H1 (cell line): ENCODE results near the gene HMX1. TPM values are rescaled to one million over a fixed set of nuclear protein-coding genes. Genes with fewer than 3 reads are reported as not detected.

ENCODE experiments used
- CTCF ChIA-PET: fragments of 300-600 bp; sonication (Branson Sonifier 250); formaldehyde crosslinking; loops from one replicate; lab custom pipeline; 2021; ENCODE audit not compliant: partially characterized antibody; lab: Charles Lee
- POLR2A ChIA-PET: fragments of 300-600 bp; sonication (Branson Sonifier 250); formaldehyde crosslinking; loops from one replicate; lab custom pipeline; 2021; ENCODE audit warnings: inconsistent platforms; ENCODE audit not compliant: partially characterized antibody; lab: Charles Lee
- DNase-seq, 2 experiments: peaks; one replicate each; pipeline versions ENCODE4 v3.0.0 to v3.0.0-alpha.2; 2010 to 2022; ENCODE audit warnings: low spot score in 2 of 2, low read depth in 1 of 2, mixed read lengths in 1 of 2
- FAIRE-seq: peaks from 2 replicates; lab custom pipeline; 2011; peaks lifted over from hg19 to GRCh38; lab: Jason Lieb, UNC
- H2AFZ ChIP-seq: 2 replicates; pipeline ENCODE4 v1.8.1; 2012; ENCODE audit warnings: low read length, inconsistent platforms
- H2AK5ac ChIP-seq: 2 replicates; pipeline ENCODE4 v1.6.1; 2013; ENCODE audit warnings: low read depth, low read length
- H2BK120ac ChIP-seq: replicated peaks from 2 replicates; pipeline ENCODE3; 2013; ENCODE audit warnings: low read depth, low read length, inconsistent platforms
- H2BK12ac ChIP-seq: 2 replicates; pipeline ENCODE4 v1.6.1; 2013; ENCODE audit warnings: low read depth, low read length
- H2BK15ac ChIP-seq: 2 replicates; pipeline ENCODE4 v1.6.1; 2013; ENCODE audit warnings: low read length
- H2BK20ac ChIP-seq: 2 replicates; pipeline ENCODE4 v1.6.1; 2013; ENCODE audit warnings: low read length
- H2BK5ac ChIP-seq: 2 replicates; pipeline ENCODE4 v1.6.1; 2013; ENCODE audit warnings: low read depth, low read length
- H3K14ac ChIP-seq: 2 replicates; pipeline ENCODE4 v1.6.1; 2013; ENCODE audit warnings: inconsistent platforms; ENCODE audit not compliant: insufficient read length
- H3K18ac ChIP-seq: 2 replicates; pipeline ENCODE4 v1.6.1; 2013; ENCODE audit warnings: low read length; ENCODE audit errors: extremely low read depth
- H3K23ac ChIP-seq: 2 replicates; pipeline ENCODE4 v1.6.1; 2013; ENCODE audit warnings: inconsistent platforms; ENCODE audit not compliant: insufficient read length
- H3K23me2 ChIP-seq: 2 replicates; pipeline ENCODE4 v1.6.1; 2013; ENCODE audit warnings: low read depth, low read length
- H3K27ac ChIP-seq: 2 replicates; pipeline ENCODE4 v1.6.1; 2011; ENCODE audit warnings: low read depth, low read length, inconsistent platforms
- H3K27me3 ChIP-seq, 4 experiments: replicated peaks in 1 of 4; 1 replicate in 1 of 4; 2 replicates in 3 of 4; pipeline versions ENCODE4 v1.6.1 to v1.8.1; 2011 to 2013; ENCODE audit warnings: low read length in 3 of 4, mild to moderate bottlenecking in 3 of 4, inconsistent platforms in 2 of 4, mixed read lengths in 2 of 4, moderate library complexity in 1 of 4; ENCODE audit not compliant: control insufficient read depth in 3 of 4, insufficient read depth in 3 of 4; ENCODE audit errors: extremely low read depth in 1 of 4
- H3K36me3 ChIP-seq, 4 experiments: 2 replicates each; pipeline versions ENCODE4 v1.6.1 to v1.8.1; 2011 to 2013; ENCODE audit warnings: mild to moderate bottlenecking in 4 of 4, low read length in 3 of 4, moderate library complexity in 2 of 4, control low read depth in 1 of 4, inconsistent platforms in 1 of 4; ENCODE audit not compliant: insufficient read depth in 4 of 4, control insufficient read depth in 2 of 4
- H3K4ac ChIP-seq: replicated peaks from 2 replicates; pipeline ENCODE3; 2013; ENCODE audit warnings: low read length, low read depth, mixed read lengths, inconsistent platforms; ENCODE audit not compliant: insufficient read length
- H3K4me1 ChIP-seq, 4 experiments: replicated peaks in 1 of 4; 1 replicate in 1 of 4; 2 replicates in 3 of 4; pipeline versions ENCODE4 v1.6.1 to v1.8.1; 2011 to 2013; ENCODE audit warnings: low read length in 3 of 4, inconsistent platforms in 2 of 4, mixed read lengths in 1 of 4; ENCODE audit not compliant: insufficient read depth in 4 of 4, control insufficient read depth in 3 of 4
- H3K4me2 ChIP-seq, 2 experiments: 2 replicates each; pipeline versions ENCODE4 v1.6.1 to v1.8.1; 2011 to 2013; ENCODE audit warnings: low read depth in 2 of 2, low read length in 2 of 2, control low read depth in 1 of 2, inconsistent platforms in 1 of 2, mild to moderate bottlenecking in 1 of 2; ENCODE audit not compliant: insufficient read depth in 1 of 2
- H3K4me3 ChIP-seq, 4 experiments: fragments of 200-600, 300-600 bp in 1 of 4; sonication (generic), shearing (Covaris generic), sonication (Bioruptor Twin) in 1 of 4; 2 replicates each; pipeline versions ENCODE4 v1.5.1 to v1.8.1; 2011 to 2016; ENCODE audit warnings: low read length in 4 of 4, low read depth in 3 of 4, control low read depth in 2 of 4, inconsistent platforms in 2 of 4, mild to moderate bottlenecking in 2 of 4, mixed read lengths in 1 of 4, moderate library complexity in 1 of 4; ENCODE audit not compliant: insufficient read depth in 2 of 4; ENCODE audit errors: extremely low read depth in 1 of 4
- H3K56ac ChIP-seq: replicated peaks from 2 replicates; pipeline ENCODE3; 2013; ENCODE audit warnings: low read depth, mild to moderate bottlenecking, mixed read lengths, low read length, inconsistent platforms; ENCODE audit not compliant: insufficient read length
- H3K79me1 ChIP-seq: 2 replicates; pipeline ENCODE4 v1.6.1; 2013; ENCODE audit warnings: low read depth, low read length, control low read depth
- H3K79me2 ChIP-seq, 2 experiments: 2 replicates each; pipeline versions ENCODE4 v1.6.1 to v1.8.1; 2012 to 2013; ENCODE audit warnings: low read length in 2 of 2, mild to moderate bottlenecking in 2 of 2, inconsistent platforms in 1 of 2; ENCODE audit not compliant: insufficient read depth in 2 of 2, control insufficient read depth in 1 of 2
- H3K9ac ChIP-seq, 4 experiments: replicated peaks in 1 of 4; 1 replicate in 1 of 4; 2 replicates in 3 of 4; pipeline versions ENCODE4 v1.6.1 to v1.8.1; 2011 to 2013; ENCODE audit warnings: low read depth in 3 of 4, low read length in 3 of 4, control low read depth in 2 of 4, mild to moderate bottlenecking in 2 of 4, moderate library complexity in 2 of 4, inconsistent platforms in 1 of 4; ENCODE audit errors: extremely low read depth in 1 of 4
- H3K9me3 ChIP-seq, 2 experiments: 2 replicates each; pipeline versions ENCODE4 v1.6.1 to v1.8.1; 2012 to 2013; ENCODE audit warnings: mild to moderate bottlenecking in 2 of 2, moderate library complexity in 2 of 2, control low read depth in 1 of 2, inconsistent platforms in 1 of 2, low read depth in 1 of 2, low read length in 1 of 2, mixed read lengths in 1 of 2; ENCODE audit not compliant: insufficient read depth in 2 of 2
- H4K20me1 ChIP-seq, 2 experiments: replicated peaks in 1 of 2; 2 replicates each; pipeline versions ENCODE3 to v1.8.1; 2011 to 2013; ENCODE audit warnings: inconsistent platforms in 2 of 2, low read length in 2 of 2, mild to moderate bottlenecking in 1 of 2; ENCODE audit not compliant: insufficient read depth in 2 of 2, control insufficient read depth in 1 of 2
- H4K5ac ChIP-seq: 2 replicates; pipeline ENCODE4 v1.6.1; 2013; ENCODE audit warnings: low read length, low read depth, mixed read lengths, inconsistent platforms; ENCODE audit not compliant: insufficient read length
- H4K8ac ChIP-seq: 2 replicates; pipeline ENCODE4 v1.8.0; 2013; ENCODE audit warnings: mild to moderate bottlenecking, moderate library complexity, low read length, inconsistent platforms; ENCODE audit not compliant: insufficient read depth; ENCODE audit errors: extremely low read depth
- H4K91ac ChIP-seq: replicated peaks from 2 replicates; pipeline ENCODE3; 2013; ENCODE audit warnings: low read length, mixed read lengths, inconsistent platforms; ENCODE audit not compliant: insufficient read length
- ASH2L ChIP-seq: fragments of 200-600, 300-600 bp; sonication (generic); IDR thresholded peaks from one replicate; pipeline ENCODE4 v1.7.1; 2017; ENCODE audit warnings: low read length
- POLR2A ChIP-seq, 2 experiments: IDR thresholded peaks; 1 replicate in 1 of 2; 2 replicates in 1 of 2; pipeline ENCODE4 v1.6.1; 2011; ENCODE audit warnings: low read depth in 2 of 2, low read length in 2 of 2, mild to moderate bottlenecking in 2 of 2; ENCODE audit errors: control extremely low read depth in 1 of 2
- RAD21 ChIP-seq, 2 experiments: IDR thresholded peaks in 1 of 2; conservative IDR thresholded peaks in 1 of 2; 2 replicates each; pipeline ENCODE4 v1.6.1; 2011; ENCODE audit warnings: low read depth in 2 of 2, low read length in 2 of 2, improper control_type of control experiment in 1 of 2, inconsistent platforms in 1 of 2, mild to moderate bottlenecking in 1 of 2, moderate library complexity in 1 of 2
- SAP30 ChIP-seq: fragments of 300-600 bp; sonication (generic); IDR thresholded peaks from 2 replicates; pipeline ENCODE4 v1.7.1; 2012; ENCODE audit warnings: low read length, moderate library complexity, mild to moderate bottlenecking, inconsistent platforms; ENCODE audit not compliant: insufficient read depth, insufficient replicate concordance
- WGBS, 2 experiments: shearing (Covaris generic) in 1 of 2; methylation state at CpG; one replicate each; pipeline versions ENCODE4 v1.1.6 to v1.1.7; 2013 to 2015; ENCODE audit warnings: low lambda C conversion rate in 2 of 2, mixed read lengths in 2 of 2, inconsistent platforms in 1 of 2, low coverage in 1 of 2, missing lambda C conversion rate in 1 of 2; ENCODE audit not compliant: insufficient replicate concordance in 2 of 2, insufficient coverage in 1 of 2, insufficient read length in 1 of 2; ENCODE audit errors: extremely low coverage in 1 of 2, missing lambda C conversion rate in 1 of 2; 5-methylcytosine and 5-hydroxymethylcytosine counted together
- polyA plus RNA-seq, 7 experiments: library from polyadenylated mRNA; depleted of rRNA in 3 of 7; stranded (reverse) in 5 of 7; unstranded in 2 of 7; fragments of >200 nt in 5 of 7; fragments of 200-250 nt in 2 of 7; gene quantifications; 1 replicate in 5 of 7; 2 replicates in 1 of 7; 4 replicates in 1 of 7; pipeline versions ENCODE4 v1.2.1 to v1.2.3, GENCODE V29; 2011 to 2013; ENCODE audit warnings: missing spikeins in 2 of 7, mixed read lengths in 2 of 7
- total RNA-seq: library from RNA; stranded (reverse); fragmentation: NEBNext Ultra II Directional; extraction: Animal tissue kit (Norgen Biotek cat#: 25700); gene quantifications from 2 replicates; pipeline ENCODE4 v1.2.1, GENCODE V29; 2021

Gene HMX1
- total and polyA plus RNA-seq, 2 of the 8 experiments (the other 6 are each of a cell fraction or from before 2014, with no cell fraction given), result 0.26 TPM; not detected in 1

- no peak overlapping the region for H3K56ac ChIP-seq
- CTCF ChIA-PET, result interaction anchor here (1.2 to 1.6 kb wide), 2 partner anchors 24 to 56 kb away, joined by 3 to 5 read pairs; no protein-coding TSS in a partner anchor
- no peak overlapping the region for H3K23ac ChIP-seq
- H3K4me3 ChIP-seq, result no peak overlapping the region
- peak overlapping the region; percentile 25; the same call in 1 of the 2 replicates for H4K8ac ChIP-seq
- H3K79me1 ChIP-seq, result no peaks in the 10 kb centered on the region
- no peak overlapping the region for H3K9ac ChIP-seq
- DNase-seq (peak in 1 of 2 experiments; percentile 43), FAIRE-seq (no peak)
- no peak overlapping the region for H3K14ac ChIP-seq
- H3K4ac ChIP-seq, result no peak overlapping the region
- no peak overlapping the region for H3K18ac ChIP-seq
- no peaks in the 10 kb centered on the region for H3K23me2 ChIP-seq
- H3K79me2 ChIP-seq, result no peaks in the 10 kb centered on the region
- TF ChIP-seq SAP30 (no peak), POLR2A (IDR thresholded peaks at IDR 0.05; ENCODE audit: control extremely low read depth in 1 of 2, low read depth in 2 of 2, low read length in 2 of 2) (no peak), ASH2L (no peak), RAD21 (IDR thresholded peaks at IDR 0.05 in 1 of 2, conservative IDR thresholded peaks at IDR 0.05 in 1 of 2; ENCODE audit: low read depth in 2 of 2, low read length in 2 of 2) (no peak)
- no peaks in the 10 kb centered on the region for H4K20me1 ChIP-seq
- no peak overlapping the region for H2BK20ac ChIP-seq
- POLR2A ChIA-PET, result no interaction called here
- no peak overlapping the region for H2BK5ac ChIP-seq
- no peaks in the 10 kb centered on the region for H3K36me3 ChIP-seq
- no peak overlapping the region for H2BK120ac ChIP-seq
- 86% methylated on average over 29 of the region's 31 CpGs; no CpG with 5 or more reads in 1 of the 2 experiments for WGBS, 2 experiments
- H3K27ac ChIP-seq, result no peak overlapping the region
- H2AK5ac ChIP-seq, result no peak overlapping the region
- peaks cover 0 to 7% (median 3%) of the 10 kb centered on the region in 4 experiments; a peak in 2 of 7 replicates for H3K27me3 ChIP-seq
- peaks cover 0 to 6% of the 10 kb centered on the region in 2 experiments; a peak in 1 of 4 replicates for H3K9me3 ChIP-seq
- no peak overlapping the region for H2BK15ac ChIP-seq
- H3K4me1 ChIP-seq, result no peaks in the 10 kb centered on the region
- no peak overlapping the region for H4K91ac ChIP-seq
- H3K4me2 ChIP-seq, result no peak overlapping the region
- no peak overlapping the region for H2BK12ac ChIP-seq
- no peak overlapping the region for H2AFZ ChIP-seq
- no peak overlapping the region for H4K5ac ChIP-seq
Observed at GRCh38 chr4:8911316-8912088, 39.9 kb upstream of the HMX1 start.
